ENCODE results near the gene SH2D6.
"Not testable (repeated sequence)": the region's sequence is repeated elsewhere in the genome, so short reads cannot be mapped to it uniquely, and the experiment has no call there.

SH2D6 gene

DNA sequence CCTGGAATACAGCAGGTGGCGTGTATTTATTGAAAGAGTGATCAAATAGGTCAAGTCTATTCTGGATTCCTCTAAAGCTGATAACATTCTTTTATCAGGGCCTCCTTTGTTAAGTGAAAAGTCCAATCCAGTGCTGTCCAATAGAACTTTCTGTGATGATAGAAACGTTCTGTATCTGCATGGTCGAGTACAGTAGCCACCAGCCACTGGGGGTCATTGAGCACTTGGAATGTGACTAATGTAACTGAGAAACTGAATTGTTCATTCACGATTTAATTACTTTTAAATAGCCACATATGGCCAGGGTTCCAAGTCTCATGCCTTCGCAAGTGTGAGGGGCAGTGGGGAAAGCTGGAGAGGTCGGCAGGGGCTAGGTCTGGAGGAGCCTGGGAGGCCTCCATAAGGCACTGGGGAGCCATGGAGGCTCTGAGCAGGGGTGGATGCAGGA is 20.5 kb downstream of the SH2D6 start:
- DNase-seq (ENCODE audit: low read depth, low spot score) = no peak

DNA sequence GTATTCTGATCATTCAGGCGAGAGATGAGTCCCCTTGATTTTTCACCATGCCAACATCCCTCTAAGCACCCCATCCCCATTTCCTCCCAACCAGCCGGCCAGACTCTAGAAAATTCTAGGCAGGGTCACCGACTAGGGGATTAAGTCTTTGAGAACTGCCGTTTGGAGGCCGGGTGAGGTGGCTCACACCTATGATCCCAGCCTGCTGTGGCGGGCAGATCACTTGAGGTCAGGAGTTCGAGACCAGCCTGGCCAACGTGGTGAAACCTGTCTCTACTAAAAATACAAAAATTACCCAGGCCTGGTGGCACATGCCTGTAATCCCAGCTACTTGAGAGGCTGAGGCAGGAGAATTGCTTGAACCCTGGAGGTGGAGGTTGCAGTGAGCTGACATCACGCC is 21.1 kb downstream of the SH2D6 start:
- DNase-seq (ENCODE audit: low read depth, low spot score) = not testable (repeated sequence)

DNA sequence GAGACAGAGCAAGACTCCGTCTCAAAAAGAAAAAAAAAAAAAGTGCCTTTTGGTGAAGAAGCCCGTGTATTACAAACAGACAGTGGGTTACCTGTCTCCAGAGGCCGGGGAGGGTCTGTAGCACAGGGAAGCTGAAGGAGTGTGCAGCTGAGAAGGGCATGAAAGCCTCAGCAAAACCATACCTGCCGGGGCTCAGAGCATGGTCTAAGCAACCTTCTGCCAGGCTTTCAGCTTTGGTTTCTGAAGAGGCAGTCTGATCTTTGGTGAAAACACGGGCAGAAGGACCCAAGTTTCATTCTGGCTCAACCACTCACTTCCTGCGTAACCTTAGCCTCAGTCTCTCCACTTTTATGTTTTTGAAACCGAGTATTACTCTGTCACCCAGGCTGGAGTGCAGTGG is 21.5 kb downstream of the SH2D6 start:
- no peak for DNase-seq (ENCODE audit: low read depth, low spot score)

DNA sequence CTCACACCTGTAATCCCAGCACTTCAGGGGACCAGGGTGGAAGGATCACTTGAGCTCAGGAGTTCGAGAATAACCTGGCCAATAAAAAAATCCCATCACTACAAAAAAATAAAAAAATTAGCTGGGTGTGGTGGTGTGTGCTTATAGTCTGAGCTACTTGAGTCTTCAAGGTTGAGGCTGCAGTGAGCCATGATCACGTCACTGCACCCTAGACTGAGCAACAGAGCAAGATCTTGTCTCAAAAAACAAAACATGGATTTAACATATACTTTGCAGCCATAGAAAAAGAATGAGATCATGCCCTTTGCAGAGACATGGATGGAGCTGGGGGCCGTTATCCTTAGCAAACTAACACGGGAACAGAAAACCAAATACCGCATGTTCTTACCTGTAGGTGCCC is 22.2 kb downstream of the SH2D6 start:
- DNase-seq (ENCODE audit: low read depth, low spot score) = no peak

DNA sequence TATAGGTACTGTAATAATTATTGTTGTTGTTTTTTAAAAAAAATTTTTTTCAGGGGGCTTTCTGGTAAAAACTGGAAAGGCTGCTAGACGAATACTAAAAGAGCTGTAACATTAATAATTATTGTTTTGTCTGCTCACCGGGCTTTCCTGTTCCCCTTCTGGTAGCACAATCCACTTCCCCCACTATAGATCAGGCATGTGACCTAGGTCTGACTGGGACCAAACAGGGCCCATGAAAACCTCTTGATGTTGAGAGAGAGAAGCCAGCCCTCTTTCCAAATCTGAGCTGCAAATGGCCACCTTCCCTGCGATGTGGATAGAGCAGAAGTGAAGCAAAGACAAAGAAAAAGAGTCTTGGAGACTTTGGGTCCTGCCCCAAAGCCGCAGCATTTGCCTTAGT is 23.4 kb downstream of the SH2D6 start:
- no peak for DNase-seq (ENCODE audit: low read depth, low spot score)

DNA sequence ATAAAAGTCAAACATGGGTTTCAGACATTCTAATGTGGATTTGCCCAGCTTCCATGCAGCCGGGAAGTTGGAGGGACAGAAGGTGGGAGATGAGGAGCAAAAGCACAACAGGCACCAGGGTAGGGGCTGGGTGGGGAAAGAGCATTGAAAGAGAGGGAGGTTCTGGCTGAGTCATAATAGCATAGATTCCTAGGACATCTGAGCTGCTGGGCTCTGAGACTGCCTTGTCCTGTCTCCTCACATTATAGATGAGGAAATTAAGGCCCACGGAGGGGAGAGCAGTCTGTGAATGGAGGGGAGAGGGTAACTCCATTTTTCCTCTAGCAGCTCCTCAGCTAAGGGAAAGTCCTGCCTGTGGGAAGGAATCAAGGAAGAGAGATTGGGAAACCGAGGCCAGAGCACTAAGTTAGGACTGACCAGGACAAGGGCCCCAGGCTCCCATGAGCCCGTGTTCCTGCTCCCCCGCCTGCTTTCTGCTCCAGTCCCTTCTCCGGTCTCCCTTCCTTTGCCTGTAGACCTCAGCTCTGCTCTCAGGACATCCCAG is 26.2 kb downstream of the SH2D6 start:
- DNase-seq (ENCODE audit: low read depth, low spot score) = no peak

DNA sequence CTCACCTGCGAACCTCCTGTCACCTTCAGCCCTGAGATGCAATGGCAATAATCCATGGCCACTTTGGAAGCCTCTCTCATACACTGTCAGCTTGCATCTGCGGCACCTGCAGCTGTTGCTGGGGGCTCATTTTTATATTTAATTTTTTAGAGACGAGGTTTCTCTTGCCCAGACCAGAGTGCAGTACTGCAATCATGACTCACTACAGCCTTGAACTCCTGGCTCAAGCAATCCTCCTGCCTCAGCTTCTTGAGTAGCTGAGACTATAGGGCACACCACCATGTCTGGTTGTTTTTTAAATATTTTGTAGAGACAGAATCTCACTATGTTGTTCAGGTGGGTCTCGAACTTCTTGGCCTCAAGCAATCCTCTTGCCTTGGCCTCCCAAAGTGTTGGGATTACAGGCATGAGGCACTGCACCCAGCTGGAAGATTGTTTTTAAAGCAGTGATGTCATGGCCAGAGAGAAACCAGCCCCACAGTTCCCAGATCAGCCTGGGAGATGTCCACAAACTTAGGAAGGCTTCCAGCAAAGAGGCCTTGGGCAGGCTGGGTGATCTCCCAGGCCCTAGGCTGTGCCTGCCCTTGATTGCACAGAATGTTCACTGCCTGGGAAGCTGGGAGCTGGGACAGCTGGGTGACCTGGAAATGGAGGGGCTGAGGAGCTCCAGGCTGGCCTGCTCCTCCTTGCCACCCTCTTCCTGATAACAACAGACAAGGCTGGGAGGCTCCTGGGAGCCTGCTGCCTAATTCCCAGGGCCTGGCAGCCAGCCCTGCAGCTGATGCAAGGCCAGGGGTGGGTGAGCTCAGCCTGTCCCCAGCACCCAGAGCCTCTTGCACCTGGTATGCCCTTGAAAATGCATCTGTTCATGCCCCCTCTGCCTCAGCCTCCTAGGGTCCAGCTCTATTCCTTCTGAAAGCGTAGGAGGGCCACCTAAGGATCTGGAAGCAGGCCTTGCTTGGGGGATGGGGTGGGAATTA is 27.1 kb downstream of the SH2D6 start:
- DNase-seq (ENCODE audit: low read depth, low spot score) = no peak

DNA sequence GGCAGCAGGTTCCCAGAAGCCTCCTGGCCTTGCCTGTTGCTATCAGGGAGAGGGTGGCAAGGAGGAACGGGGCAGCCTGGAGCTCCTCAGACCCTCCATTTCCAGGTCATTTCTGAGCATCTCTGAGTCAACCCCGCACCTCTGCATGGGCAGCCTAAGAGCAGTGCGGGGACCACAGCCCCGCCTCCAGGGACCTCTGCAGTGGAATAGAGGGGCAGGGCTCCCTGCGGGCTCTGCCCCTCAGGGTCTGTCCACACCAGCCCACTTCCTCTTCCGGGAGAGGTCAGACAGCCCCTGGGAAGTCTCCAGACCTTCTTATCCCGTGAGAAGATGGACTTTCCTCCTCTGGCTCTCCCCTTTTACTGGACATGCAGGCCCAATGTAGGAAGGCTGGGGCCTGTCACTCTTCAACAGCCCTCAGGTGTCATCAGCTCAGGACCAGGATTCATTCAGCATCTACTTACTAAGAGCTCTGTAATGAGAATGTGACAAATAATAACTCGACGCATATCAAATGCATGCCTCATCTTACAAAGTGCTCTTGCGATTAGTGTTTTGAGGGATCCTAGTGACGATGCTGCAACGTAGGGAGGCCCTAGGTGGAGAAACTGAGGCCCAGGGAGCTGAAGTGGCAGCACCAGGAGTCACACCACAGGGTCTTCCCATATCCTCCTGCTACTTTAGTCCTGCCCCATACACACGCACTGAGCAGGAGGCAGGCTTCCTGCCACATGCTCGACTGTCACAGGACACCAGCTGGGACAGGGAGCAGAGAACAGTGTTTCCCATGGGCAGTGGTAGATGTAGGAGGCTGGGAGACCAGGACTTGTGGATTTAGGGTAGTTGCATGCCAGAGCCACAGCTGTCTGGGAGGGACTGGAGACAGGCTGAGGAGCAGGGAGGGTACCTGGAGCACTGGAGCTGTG is 28.0 kb downstream of the SH2D6 start:
- no peak for DNase-seq (ENCODE audit: low read depth, low spot score)

DNA sequence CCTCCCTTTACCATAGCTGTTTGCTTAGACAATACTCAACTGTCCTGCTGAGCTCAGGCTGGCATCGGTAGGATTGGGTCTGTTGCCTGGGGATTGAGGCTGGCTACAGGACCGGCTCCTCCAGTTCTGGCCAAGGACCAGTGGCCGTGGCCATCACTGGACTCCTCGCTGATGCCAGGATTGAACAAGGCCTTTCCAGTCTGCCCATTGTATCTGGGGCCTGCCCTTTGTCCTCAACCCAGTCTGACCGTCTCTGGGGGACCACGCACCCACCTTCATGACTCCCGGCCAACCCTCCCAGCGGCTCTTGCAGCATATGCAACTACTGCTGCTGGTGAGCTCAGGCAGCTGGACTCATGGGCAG is 28.7 kb downstream of the SH2D6 start:
- DNase-seq (ENCODE audit: low read depth, low spot score) = no peak

DNA sequence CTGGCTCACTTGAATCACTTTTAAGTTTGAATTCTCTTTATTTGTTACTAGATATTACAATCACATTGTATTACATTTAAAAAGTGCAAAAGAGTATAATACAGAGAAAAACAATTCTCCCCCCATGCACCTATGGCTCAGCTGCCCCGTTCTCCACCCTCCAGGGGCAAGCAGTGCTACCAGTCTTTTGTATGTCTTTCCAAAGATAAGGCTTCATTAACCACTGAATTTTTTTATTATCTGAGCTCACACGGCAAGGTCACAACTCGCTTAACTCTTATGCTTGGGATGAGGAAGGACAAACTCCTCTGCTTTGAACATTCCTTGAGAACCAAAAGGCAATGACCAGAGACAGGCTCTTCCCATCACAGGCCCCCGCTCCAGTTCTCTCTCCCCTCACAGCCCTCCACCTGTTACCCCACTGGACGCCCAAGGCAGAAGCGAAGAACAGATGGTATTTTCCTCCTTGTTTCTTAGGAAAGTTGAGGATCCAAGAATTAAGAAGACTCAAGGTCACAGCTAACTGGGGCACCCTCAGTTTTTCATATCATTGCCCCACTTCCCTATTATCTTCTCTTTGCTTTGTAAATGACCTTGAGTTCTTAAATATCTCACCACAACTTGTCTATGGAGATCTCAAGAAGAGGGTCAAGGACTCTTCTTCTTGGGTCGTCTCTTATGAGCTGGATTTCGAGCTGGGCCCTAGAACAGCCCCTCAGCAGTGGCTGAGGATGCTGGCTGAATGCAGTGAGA is 30.1 kb downstream of the SH2D6 start:
- no peak for DNase-seq (ENCODE audit: low read depth, low spot score)

DNA sequence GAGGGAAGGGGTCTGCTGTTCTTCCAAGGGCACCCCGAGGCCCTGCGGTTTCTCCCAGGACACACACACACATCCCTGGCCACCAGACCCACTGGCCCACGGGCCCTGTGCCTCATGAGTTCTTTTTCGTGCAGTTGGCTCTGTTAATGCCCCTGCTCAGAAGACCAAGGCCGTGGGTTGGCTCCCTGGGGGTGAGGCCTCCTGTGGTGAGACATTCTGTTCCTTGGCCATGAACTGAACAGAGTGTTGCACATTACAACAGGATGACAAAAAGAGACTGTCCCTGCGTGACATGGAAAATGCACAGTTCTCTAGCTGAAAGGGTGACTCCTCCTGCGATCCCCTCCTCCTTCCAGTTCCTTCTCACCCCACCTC is 30.7 kb downstream of the SH2D6 start:
- DNase-seq (ENCODE audit: low read depth, low spot score) = no peak

DNA sequence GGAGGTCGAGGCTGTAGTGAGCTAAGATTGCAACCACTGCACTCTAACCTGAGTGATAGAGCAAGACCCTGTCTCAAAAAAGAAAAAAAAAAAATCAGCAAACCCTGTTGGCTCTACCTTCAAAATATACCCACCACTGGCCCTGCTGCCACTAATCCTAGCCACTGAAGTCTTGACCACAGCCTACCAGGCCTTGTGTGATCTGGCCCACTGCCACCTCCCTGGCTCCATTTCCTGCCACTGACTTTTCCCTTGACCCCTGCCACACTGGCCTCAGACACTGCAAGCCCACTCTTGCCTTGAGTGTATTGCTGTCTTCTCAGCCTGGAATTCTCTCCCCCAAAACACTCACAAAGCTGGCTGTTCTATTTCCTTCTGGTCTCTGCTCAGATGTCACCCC is 33.7 kb downstream of the SH2D6 start:
- DNase-seq (ENCODE audit: low read depth, low spot score) = no peak

DNA sequence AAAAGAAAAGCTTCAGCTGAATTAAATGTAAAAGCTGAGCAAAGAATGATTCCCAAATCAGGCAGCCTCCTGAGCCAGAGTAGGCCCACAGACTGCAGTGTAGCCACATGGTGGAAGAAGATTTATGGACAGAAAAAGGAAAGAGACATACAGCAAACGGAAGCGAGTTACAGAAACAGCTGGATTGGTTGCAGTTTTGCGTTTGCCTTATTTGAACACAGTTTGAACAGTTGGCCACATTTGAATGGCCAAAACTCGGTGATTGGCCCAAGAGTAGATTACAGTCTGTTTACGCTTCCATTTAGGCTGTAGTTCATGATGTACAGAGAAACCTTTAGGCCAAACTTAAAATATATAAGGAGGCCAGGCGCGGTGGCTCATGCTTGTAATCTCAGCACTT is 35.1 kb downstream of the SH2D6 start:
- no peak for DNase-seq (ENCODE audit: low read depth, low spot score)

DNA sequence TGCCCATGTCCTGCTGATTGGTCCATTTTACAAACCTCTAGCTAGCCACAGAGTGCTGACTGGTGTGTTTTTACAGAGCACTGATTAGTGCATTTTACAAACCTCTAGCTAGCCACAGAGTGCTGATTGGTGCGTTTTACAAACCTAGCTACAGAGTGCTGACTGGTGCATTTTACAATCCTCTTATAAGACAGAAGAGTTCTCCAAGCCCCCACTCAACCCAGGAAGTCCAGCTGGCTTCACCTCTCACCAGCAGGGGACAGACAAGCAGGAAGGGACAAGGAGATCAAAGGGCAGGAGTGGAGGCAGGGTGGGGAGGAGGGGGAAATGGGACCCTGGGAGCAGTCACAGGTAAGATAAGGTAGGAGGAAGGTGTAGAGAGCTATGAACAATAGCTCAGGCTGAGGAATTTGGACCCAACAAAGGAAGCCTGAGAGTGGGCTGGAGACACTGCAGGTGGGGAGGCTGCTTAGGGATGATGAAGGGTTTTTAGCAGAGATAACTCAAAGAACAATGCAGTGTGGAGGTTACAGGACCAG is 37.1 kb downstream of the SH2D6 start:
- no peak for DNase-seq (ENCODE audit: low read depth, low spot score)

DNA sequence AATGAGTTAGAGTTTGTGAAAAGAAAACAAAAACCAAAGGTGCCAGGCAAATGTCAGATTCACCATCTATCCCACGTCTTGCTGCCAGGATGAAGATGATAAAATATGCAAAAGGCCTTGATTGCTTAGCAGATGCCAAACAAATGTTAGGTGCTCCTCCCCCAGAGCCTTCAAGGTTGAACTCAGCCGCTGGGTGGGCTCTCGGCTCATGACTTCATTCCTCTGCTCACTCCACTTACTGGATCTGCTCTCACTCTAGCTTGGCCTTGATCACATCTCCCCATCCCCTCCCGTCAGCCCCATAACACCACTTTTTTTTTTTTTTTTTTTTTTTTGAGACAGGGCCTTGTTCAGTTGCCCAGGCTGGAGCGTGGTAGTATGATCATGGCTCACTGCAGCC is 38.5 kb downstream of the SH2D6 start:
- DNase-seq (ENCODE audit: low read depth, low spot score) = no peak

DNA sequence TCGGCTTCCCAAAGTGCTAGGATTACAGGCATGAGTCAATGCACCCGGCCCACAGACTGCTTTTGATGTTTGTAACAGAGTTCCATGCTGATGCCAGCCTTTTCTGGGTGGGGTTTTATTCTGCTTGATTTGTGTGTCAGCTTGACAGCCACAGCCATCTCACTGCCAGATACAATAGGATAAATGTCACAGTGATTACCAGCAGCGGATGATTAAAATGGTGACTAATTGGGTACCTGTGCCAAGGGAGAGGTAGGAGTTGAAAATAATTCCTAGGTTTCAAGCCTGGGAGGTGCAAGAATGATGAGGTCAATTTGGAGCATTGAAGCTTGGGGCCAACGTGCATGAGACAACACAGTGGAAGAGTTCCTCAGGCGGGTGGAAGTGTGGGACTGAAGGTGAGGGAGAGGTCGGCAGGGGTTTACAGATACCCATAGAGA is 39.4 kb downstream of the SH2D6 start:
- no peak for DNase-seq (ENCODE audit: low read depth, low spot score)

DNA sequence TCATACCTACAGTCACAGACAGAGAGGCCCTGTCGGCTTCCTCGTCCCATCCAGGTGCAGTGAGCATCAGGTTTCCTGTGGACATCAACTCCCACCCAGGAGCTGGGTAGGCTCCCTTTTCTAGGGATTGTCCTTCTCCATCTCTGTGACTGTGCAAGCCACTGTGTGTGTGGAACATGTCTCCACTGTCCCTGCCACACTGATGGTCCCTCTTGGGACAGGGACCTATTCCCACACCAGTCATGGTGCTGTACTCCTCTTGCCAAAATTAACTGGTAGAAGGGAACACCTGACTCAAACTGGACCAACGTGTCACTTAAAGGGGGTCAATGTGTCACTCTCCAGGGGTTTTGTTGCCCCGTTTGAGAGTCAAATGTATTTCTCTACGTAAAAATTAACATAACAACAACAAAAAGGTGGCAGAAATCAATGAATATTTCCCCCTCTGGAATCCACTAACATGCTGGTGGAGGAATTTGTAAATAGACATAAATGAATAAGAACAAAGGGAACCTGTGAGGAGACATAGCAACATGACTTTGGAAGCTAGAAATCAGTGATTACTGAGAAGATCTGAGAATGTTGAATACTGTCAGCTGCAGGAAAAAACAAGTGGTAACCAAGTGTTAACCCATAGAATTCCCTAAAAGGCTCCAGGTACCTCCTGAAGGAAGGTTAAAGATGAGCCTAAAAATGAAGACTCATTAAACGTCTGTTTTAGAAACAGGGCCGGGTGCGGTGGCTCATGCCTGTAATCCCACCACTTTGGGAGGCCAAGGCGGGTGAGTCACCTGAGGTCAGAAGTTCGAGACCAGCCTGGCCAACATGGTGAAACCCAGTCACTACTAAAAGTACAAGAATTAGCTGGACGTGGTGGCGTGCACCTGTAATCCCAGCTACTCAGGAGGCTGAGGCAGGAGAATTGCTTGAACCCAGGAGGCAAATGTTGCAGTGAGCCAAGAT is 40.4 kb downstream of the SH2D6 start:
- DNase-seq (ENCODE audit: low read depth, low spot score) = no peak

DNA sequence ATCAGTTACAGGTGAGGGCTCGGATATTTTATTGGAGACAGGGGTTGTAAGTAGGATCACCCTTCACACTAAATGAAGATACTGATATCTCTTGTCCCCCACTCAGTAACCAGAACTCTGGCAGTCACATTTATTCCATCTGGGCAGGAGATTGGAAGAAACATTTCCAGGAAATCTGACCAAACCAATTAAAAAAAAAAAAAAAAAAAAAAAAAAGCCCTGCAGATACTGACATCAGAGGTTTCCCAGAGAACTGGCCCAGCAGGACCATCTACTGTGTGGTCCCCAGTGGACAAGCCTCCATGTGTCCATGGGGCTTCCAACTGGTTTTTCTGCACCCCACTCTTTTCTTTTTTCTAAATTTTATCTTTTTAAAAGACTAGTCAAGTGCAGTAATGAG is 41.3 kb downstream of the SH2D6 start:
- DNase-seq (ENCODE audit: low read depth, low spot score) = no peak

DNA sequence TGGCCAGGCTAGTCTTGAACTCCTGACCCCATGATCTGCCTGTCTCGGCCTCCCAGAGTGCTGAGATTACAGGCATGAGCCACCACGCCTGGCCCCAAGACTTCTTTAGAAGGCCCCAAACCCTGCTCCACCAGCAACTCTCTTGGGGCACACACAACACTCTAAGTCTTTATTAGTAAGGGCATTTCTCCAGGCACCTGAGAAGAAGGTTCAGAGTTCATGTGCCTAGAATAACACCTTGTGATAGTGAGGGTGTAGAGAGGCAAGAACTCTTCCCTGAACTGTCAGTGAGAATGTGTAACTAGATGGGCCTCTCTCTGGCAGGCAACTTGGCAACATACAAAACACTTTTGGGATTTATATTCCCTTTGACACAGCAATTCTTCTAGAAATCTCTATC is 43.8 kb downstream of the SH2D6 start:
- no peak for DNase-seq (ENCODE audit: low read depth, low spot score)

DNA sequence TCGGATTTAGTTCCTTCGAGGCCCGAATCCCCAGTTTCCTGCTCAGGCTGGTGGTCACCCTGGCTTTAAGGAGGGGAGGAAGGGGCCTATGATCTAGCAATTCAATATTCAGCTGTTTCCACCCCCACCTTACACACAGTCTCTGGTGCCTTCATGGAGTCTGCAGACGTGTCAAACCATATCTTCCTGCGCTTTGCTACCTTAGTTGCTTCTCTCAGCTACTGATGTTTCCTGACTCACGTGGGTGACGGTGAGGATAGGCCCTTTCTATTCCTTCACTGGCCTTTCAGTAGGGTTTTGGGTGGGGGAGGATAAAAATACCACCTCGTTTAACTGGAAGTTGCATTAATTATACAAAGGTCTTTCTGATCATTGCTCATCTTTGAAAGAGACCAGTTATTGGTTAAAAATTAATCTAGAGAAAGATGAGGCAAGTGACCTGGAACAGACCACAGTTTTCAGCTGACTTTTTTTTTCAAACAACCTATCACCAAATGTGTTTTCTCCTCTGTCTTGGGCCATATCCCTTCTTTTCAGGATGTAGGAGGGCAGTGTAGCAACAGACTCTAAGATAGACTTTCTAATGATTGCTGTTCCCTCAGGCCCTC is 49.7 kb downstream of the SH2D6 start:
- no peak for DNase-seq (ENCODE audit: low read depth, low spot score)
